OCI-LY7 (cell line): ENCODE results near the gene AURKAIP1. TPM values are rescaled to one million over a fixed set of nuclear protein-coding genes. Genes with fewer than 3 reads are reported as not detected.

Source experiments
- BruUV-seq: library from RNA; stranded (reverse); fragments of 400-500 nt; replicated peaks from 2 replicates; lab custom pipeline; 2021; lab: Mats Ljungman, UMichigan
- CTCF ChIA-PET: fragments of 300-600 bp; sonication (Branson Sonifier 250); formaldehyde crosslinking; loops from one replicate; lab custom pipeline; 2022; ENCODE audit warnings: antibody characterized with exemption; ENCODE audit not compliant: unreplicated experiment; lab: Charles Lee
- POLR2A ChIA-PET: fragments of 300-600 bp; sonication (Branson Sonifier 250); formaldehyde crosslinking; loops from one replicate; lab custom pipeline; 2022; ENCODE audit warnings: antibody characterized with exemption; lab: Charles Lee
- DNase-seq: peaks from one replicate; pipeline ENCODE4 v3.0.0-alpha.2; 2015; ENCODE audit warnings: low spot score
- H2AFZ ChIP-seq: fragments of 200-600 bp; sonication (generic), shearing (Covaris generic); 2 replicates; pipeline ENCODE4 v1.6.1; 2014; ENCODE audit warnings: mild to moderate bottlenecking, antibody characterized with exemption, low read length, moderate library complexity
- H3K27ac ChIP-seq: fragments of 200-600 bp; sonication (generic); 2 replicates; pipeline ENCODE4 v1.5.1; 2014; ENCODE audit warnings: mixed run types, low read depth, mild to moderate bottlenecking, moderate library complexity, low read length, inconsistent platforms; ENCODE audit not compliant: poor library complexity, severe bottlenecking
- H3K36me3 ChIP-seq: fragments of 200-600 bp; sonication (generic); 2 replicates; pipeline ENCODE4 v1.6.1; 2014; ENCODE audit warnings: mild to moderate bottlenecking, antibody characterized with exemption, low read length, moderate library complexity, mixed read lengths; ENCODE audit not compliant: insufficient read depth
- H3K4me1 ChIP-seq: fragments of 200-600 bp; sonication (generic); 2 replicates; pipeline ENCODE4 v1.5.1; 2014; ENCODE audit warnings: mild to moderate bottlenecking, low read length; ENCODE audit not compliant: insufficient read depth, poor library complexity, severe bottlenecking
- H3K4me2 ChIP-seq: fragments of 200-600 bp; sonication (generic); 2 replicates; pipeline ENCODE4 v1.6.1; 2014; ENCODE audit warnings: mild to moderate bottlenecking, low read length
- H3K4me3 ChIP-seq: fragments of 200-600 bp; sonication (generic); 2 replicates; pipeline ENCODE4 v1.5.1; 2014; ENCODE audit warnings: mild to moderate bottlenecking, low read depth, low read length; ENCODE audit not compliant: poor library complexity, severe bottlenecking
- H3K79me2 ChIP-seq: fragments of 200-600 bp; sonication (generic); 2 replicates; pipeline ENCODE4 v1.6.1; 2016; ENCODE audit warnings: low read depth, mild to moderate bottlenecking, low read length, moderate library complexity, mixed read lengths; ENCODE audit not compliant: insufficient read depth
- H3K9me2 ChIP-seq: fragments of 200-600 bp; sonication (generic); 2 replicates; pipeline ENCODE4 v1.6.1; 2016; ENCODE audit warnings: mild to moderate bottlenecking, low read length, mixed read lengths; ENCODE audit not compliant: insufficient read depth
- H3K9me3 ChIP-seq: fragments of 200-600 bp; sonication (generic); 2 replicates; pipeline ENCODE4 v1.6.1; 2014; ENCODE audit warnings: mild to moderate bottlenecking, mixed run types, low read length, mixed read lengths
- H4K20me1 ChIP-seq: fragments of 200-600 bp; sonication (generic); 2 replicates; pipeline ENCODE4 v1.6.1; 2014; ENCODE audit warnings: mild to moderate bottlenecking, antibody characterized with exemption, low read length, moderate library complexity, mixed read lengths; ENCODE audit not compliant: insufficient read depth
- CTCF ChIP-seq: fragments of 200-600 bp; sonication (generic); conservative IDR thresholded peaks from 2 replicates; pipeline ENCODE4 v1.5.1; 2014; ENCODE audit warnings: mild to moderate bottlenecking, antibody characterized with exemption, low read length, moderate library complexity, mixed read lengths
- EZH2phosphoT487 ChIP-seq: fragments of 200-600 bp; sonication (generic); IDR thresholded peaks from 2 replicates; pipeline ENCODE4 v1.6.1; 2018; ENCODE audit warnings: low read depth, borderline replicate concordance, mild to moderate bottlenecking, mixed run types, antibody characterized with exemption, low read length, moderate library complexity, mixed read lengths
- intact Hi-C: fragments of 100-400 bp; cut with micrococcal nuclease; formaldehyde crosslinking; loops from one replicate; pipeline ENCODE4 v1.10.0; 2022; ENCODE audit not compliant: unreplicated experiment
- total RNA-seq, 2 experiments: library from RNA; depleted of rRNA in 1 of 2; stranded (reverse); fragments of >200 nt in 1 of 2; shearing (Covaris generic) in 1 of 2; gene quantifications; 2 replicates each; pipeline ENCODE4 v1.2.3, GENCODE V29; 2014 to 2022

The AURKAIP1 gene
- total RNA-seq, 2 experiments from 2014 or later = 163 to 172 TPM

- Histone ChIP-seq H3K4me2 (no peak overlapping the region), H2AFZ (no peak overlapping the region), H4K20me1 (no peaks in the 10 kb centered on the region), H3K9me2 (no peaks in the 10 kb centered on the region), H3K27ac (no peak overlapping the region), H3K4me3 (no peak overlapping the region), H3K9me3 (no peaks in the 10 kb centered on the region), H3K79me2 (no peaks in the 10 kb centered on the region), H3K4me1 (peaks cover 21% of the 10 kb centered on the region), H3K36me3 (no peaks in the 10 kb centered on the region)
- TF ChIP-seq CTCF (no peak), EZH2phosphoT487 (no peak)
- DNase-seq = no peak
- ChIA-PET POLR2A (no interaction called here), CTCF (no interaction called here)
- BruUV-seq = no TSS peak
- intact Hi-C loops = no loop called here
Observed at GRCh38 chr1:1354271-1355247, 20.4 kb downstream of the AURKAIP1 start.

DNA sequence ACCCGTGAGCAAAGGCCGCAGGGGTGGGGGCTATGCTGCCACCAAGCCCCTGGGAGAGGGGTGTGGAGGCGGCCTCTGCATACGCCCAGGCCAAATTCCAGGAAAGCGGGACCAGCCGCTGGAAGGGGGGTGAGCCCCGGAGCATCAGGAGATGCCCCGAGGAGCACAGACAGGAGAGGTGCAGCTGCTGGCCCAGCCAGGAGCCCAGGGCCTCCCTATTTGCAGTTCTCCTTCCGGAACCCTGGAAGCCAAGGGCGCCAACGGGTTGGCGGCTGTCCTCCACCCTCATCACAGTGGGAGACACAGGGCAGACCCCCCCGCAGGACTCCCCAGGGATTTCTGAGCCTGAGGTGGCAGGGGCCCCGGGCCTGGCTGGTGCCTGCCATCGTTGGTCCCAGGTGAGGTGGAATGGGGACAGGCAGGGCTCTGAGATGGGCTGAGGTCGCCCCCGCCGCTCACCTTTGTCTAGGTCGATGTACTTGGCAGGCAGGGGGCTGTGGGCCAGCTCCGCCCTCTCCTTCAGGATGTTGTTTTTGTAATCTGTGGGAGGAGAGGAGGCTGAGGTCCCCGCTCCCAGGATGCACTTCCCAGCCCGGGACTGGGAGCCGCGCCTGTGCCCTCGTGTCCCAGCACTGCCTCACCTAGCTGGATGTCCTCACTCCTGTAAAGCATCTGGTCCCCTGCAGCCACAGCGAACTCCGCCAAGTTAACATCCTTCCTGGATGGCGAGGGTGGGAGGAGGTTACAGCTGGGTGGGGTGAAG is 21.4 kb downstream of the AURKAIP1 start:
- intact Hi-C loops = no loop called here
- ChIA-PET POLR2A (no interaction called here), CTCF (no interaction called here)
- Histone ChIP-seq H3K4me1 (peaks cover 21% of the 10 kb centered on the region), H3K4me2 (peak overlapping the region; percentile 17; the same call in 1 of the 2 replicates), H3K36me3 (no peaks in the 10 kb centered on the region), H3K4me3 (no peak overlapping the region), H3K9me3 (no peaks in the 10 kb centered on the region), H2AFZ (no peak overlapping the region), H3K9me2 (no peaks in the 10 kb centered on the region), H3K79me2 (no peaks in the 10 kb centered on the region), H4K20me1 (no peaks in the 10 kb centered on the region), H3K27ac (no peak overlapping the region)
- no TSS peak for BruUV-seq
- DNase-seq = no peak
- no peak for TF ChIP-seq CTCF
- no peak for TF ChIP-seq EZH2phosphoT487
